Esophagus mucosa (tissue), 1 donor: ENCODE results near the gene ETF1. TPM values are rescaled to one million over a fixed set of nuclear protein-coding genes. Genes with fewer than 3 reads are reported as not detected.
A peak's percentile ranks its signal among the peaks of the same experiment; 100 is the strongest.

ENCODE experiments used
- ATAC-seq: fragments of 200-7000 bp; cut with Tn5 transposase; one replicate; pipeline ENCODE4 v1.9.1; 2020
- total RNA-seq: library from RNA; stranded (reverse); gene quantifications from one replicate; pipeline ENCODE4 v1.2.4, GENCODE V29; 2023
- donor health status: DM: yes; HTN: yes; CAD: no.

Gene ETF1
- 125 TPM for total RNA-seq

DNA sequence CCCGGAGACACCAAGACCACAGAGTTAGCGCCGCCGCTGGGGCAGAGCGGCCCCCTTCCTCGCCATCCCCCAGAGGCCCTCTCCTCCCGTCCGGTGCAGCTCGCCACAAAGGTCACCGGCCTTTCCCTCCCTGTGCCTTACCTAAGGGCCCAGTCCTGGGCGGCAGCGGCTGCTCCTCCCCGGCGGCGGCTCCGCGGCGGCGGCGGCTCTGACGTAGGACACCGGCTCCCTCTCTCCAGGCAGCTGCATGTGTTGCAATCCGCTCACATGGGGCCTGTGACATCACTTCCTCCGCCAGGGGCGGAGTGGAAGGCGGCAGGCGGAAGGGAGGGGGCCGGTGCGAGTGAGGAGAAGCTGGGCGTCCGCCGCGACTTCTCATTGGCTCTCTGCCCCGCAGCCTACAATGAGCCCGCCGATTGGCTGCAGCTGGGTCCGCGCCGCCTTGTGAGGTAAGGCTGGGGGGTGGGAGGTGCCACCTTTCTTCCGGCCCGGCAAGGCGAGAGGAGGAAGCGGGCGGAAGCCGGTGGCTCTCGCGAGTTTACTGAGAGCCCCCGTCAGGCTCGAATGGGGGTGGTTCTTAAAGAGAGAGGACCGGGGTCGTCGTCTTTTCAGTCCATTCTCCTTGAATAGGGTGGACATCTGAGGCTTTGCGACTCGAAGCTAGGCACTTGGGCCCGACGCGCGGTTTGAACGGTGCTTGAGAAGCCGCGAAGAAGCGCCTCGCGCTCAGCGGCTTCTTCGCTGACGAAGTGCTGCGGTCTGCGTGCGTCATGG lies at the start of gene ETF1:
TSS of gene ETF1 (minus strand) at position 281 of the 774 bp plus-strand sequence. CDS start 318 bp downstream, outside the sequence.
- ATAC-seq: peak; percentile 98

DNA sequence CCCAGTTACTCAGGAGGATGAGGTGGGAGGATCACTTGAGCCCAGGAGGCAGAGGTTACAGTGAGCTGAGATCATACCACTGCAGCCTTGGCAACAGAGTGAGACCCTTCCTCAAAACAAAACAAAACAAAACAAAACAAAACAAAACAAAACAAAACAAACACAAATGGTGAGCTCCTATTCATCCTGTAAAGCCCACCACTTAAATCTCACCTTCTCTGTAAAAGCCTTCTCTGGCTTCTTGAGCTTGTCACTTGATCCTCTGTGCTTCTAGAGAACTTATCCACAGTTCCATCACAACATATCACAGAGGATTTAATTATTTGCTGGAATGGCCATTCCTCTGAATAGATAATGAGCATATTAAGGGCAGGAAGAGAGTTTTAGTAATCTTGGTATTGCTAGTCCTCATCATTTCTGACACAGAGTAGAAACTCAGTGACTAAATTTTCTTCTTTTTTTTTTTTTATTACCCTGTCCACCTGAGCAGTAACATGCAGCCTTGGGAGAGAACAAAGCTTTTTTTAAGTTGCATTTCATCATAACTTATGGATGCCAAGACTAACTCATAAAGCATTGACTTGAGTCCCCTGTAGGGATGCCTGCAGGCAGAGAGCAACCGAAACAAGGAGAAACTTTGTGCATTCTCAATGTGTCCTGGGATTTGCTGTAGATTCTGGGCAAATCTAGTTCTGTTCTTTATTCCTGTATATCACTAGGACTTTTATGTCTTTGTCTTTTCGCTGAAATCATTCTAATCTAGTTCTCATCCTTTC lies 45.2 kb upstream of the ETF1 start:
- ATAC-seq: no peak

- ATAC-seq: no peak
Observed at GRCh38 chr5:138585157-138585556, 42.1 kb upstream of the ETF1 start.

DNA sequence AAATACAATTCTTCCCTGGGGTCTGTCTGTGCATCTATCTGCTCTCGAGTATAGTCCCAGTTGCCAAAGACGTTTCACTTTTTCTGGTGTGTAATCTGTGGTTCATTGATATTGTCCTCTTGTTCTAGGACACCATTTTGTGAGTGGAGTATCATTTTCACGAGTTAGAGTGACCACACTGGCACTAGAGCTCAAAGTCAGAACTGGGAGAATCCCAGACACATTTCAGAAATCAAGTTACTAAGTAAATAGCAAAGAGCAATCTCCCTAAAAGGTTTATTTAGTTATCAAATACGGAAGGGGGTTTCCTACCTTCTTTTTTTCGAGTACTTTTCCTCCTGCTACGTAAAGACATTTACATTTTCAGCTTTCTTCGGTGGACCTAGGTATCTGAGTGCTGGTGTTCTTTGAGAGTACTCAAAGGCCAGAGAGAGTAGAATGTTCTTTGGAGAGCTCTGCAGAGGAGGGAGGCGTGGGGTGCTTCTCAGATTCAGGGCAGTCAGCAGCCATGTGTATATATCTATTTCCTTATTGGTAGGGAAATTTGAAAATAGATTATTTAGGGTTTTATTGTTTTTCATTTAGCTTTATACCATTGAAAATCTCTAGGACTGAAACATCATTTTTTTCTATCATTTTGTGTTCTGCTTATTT lies 41.1 kb upstream of the ETF1 start:
- no peak for ATAC-seq

- no peak for ATAC-seq
Observed at GRCh38 chr5:138582959-138583358, 39.9 kb upstream of the ETF1 start.

DNA sequence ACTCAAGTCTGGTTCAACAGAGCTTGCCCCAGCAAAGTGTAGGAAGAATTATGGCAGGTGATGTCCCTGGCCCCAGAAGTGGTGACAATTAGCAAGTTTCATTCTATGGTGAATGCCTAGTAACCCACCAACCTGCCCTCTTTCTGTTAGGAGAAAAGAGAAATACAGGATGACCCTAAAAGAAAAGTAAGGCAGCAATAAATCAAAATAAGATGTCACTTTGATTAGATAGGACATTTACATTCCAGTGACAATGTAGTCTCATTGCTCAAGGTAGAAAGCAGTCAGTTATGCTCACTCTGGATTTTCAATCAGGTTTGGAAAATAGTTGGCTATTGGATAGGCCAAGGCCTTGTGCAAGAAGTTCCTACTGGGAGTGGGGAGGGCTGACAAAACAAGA lies 37.7 kb upstream of the ETF1 start:
- no peak for ATAC-seq

DNA sequence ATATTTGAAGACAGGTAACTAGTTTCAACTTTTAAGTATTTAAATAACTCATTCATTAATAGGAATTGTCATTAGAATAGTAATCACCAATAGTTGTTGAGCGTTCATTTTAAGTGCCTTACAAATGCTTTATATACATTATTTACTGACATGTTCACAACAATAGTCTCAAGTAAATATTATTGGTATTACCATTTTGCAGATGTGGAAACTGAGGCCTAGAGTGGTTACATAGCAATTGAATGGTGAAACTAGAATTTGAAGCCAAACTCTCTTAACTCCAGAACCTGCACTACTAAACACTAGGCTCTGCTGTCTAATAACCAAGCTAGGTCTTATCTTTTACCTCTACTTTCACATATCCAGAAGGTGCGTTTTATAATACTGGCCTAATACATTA lies 37.0 kb upstream of the ETF1 start:
- ATAC-seq: no peak

DNA sequence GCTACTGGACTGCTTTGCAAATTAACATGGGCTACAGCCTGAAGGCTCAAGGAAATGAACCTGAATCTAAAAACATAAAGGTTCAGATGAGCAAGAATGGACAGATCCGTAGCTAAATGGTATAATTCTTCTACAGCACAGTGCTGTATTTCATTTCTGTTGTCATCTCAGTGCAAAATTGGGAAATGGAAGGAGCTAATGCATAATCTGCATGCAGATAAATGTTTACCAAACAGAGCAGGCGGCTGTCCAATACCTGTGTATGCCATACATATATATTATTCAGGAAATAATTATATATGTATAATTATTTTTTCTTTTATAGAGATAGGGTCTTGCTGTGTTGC lies 36.5 kb upstream of the ETF1 start:
- ATAC-seq: no peak

- ATAC-seq: no peak
Observed at GRCh38 chr5:138577452-138577851, 34.4 kb upstream of the ETF1 start.

DNA sequence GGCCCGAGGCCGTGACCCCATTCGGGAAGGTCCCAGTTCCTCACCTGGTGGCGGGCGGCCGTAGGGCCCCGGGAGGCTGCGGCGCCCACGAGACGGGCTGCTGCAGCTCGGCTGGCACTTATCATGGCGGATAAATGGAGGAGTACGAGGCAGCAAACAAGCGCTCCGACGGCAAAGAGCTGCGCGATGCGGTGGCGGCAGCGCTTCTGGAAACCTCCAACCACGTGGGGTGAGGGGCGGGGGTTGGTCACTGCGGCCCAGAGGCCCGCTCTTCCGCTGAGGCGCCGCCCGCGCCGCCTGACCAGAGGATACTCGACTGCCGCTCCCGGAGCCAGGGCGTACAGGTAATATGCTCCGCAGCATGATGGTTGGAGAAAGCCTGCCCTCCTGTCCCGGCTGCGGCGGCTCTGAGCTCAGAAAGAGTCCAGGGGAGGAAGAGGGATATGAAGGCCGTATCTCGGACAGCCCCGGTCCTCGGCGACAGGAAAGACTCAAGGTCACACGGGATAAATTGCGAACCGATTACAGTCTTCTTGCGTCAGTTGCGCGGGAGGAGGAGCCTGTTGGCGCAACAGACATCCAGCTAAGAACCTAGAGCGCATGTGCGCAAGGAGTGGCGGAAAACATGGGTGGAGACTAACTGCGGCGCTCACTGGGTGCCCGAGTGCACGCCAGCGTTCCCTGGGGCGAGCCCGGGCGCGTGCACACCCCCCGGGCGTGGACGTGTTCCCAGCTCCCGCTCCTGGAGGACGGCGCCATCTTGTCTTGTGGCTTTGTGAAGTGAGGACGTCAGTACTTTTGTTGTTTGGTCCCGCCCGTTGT lies 32.4 kb upstream of the ETF1 start, which contains the start of gene HSPA9:
TSS of gene HSPA9 (minus strand) at position 208 of the 822 bp plus-strand sequence. CDS start at position 125, 83 bp downstream.
- peak; percentile 95 for ATAC-seq

- peak; percentile 40 for ATAC-seq
Observed at GRCh38 chr5:138574744-138575193, 31.7 kb upstream of the ETF1 start.

- ATAC-seq: no peak
Observed at GRCh38 chr5:138573949-138574670, 31.1 kb upstream of the ETF1 start.

DNA sequence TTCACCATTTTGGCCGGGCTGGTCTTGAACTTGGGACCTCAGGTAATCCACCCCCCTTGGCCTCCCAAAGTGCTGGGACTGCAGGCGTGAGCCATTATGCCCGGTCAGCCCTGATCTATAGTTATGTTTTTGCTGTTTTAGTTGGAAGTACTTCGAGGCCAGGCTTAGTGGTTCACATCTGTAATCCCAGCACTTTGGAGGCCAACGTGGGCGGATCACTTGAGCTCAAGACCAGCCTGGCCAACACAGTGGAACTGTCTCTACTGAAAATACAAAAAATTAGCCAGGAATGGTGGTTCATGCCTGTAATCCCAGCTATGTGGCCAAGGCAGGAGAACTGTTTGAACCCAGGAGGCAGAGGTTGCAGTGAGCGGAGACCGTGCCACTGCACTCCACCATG lies 30.2 kb upstream of the ETF1 start:
- no peak for ATAC-seq

GRCh38 chr5:138570871-138571270 lies 27.8 kb upstream of the ETF1 start:
- no peak for ATAC-seq

- no peak for ATAC-seq
Observed at GRCh38 chr5:138569782-138570181, 26.7 kb upstream of the ETF1 start.

DNA sequence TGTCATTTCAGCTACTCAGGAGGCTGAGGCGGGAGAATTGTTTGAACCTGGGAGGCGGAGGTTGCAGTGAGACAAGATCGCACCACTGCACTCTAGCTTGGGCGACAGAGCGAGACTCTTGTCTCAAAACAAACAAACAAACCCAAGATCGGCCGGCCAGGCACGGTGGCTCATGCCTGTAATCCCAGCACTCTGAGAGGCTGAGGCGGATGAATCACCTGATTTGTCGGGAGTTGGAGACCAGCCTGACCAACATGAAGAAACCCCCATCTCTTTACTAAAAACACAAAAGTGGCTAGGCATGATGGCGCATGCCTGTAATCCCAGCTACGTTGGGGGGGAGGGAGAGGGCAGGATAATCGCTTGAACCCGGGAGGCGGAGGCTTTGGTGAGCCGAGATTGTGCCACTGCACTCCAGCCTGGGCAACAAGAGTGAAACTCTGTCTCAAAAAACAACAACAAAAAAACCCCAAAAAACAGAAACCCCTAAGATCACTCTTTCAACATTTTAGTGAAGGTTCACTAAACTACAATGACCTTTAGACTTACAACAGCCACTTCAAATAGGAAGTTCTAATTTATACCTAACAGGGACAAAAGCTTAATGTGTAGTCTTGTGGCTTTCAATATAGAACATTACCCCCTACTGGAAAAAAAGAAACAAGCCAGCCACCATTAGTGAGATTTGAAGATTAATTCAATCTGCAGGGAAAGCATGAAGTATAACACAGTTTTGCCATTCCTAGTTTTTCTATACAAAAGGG lies 25.2 kb upstream of the ETF1 start:
- peak; percentile 34 for ATAC-seq

DNA sequence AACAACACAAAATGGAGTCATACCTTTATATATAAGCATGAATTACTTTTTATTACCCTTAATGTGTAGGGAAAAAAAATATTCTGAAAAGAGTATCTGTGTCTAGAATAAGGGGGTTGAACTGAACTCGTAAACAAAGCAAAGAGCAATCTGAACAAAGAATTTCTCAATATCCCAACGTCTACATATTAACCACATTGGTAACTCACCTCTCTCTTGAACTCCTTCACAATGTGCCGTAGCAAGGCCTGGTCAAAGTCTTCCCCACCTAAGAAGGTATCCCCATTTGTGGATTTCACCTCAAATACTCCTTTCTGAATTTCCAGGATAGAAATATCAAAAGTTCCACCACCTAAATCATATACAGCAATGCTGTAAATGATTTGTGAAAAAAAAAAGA lies 23.8 kb upstream of the ETF1 start:
- no peak for ATAC-seq

- ATAC-seq: no peak
Observed at GRCh38 chr5:138565100-138565821, 22.2 kb upstream of the ETF1 start.

GRCh38 chr5:138564242-138564641 lies 21.2 kb upstream of the ETF1 start:
- ATAC-seq: no peak
